H9 (cell line): Measurements from ENCODE around the gene AFAP1L2. TPM values are rescaled to one million over a fixed set of nuclear protein-coding genes. Genes with fewer than 3 reads are reported as not detected.

Source experiments
- DNase-seq: peaks from one replicate; pipeline ENCODE4 v3.0.0-alpha.2; 2017
- H2AFZ ChIP-seq: one replicate; pipeline ENCODE4 v1.6.1; 2013; ENCODE audit warnings: mild to moderate bottlenecking, low read length, control low read depth, moderate library complexity
- H2AK5ac ChIP-seq: 2 replicates; pipeline ENCODE4 v1.6.1; 2013; ENCODE audit warnings: low read length, control low read depth, mixed read lengths; ENCODE audit not compliant: insufficient read length
- H2BK120ac ChIP-seq: one replicate; pipeline ENCODE4 v1.6.1; 2013; ENCODE audit warnings: low read depth, mild to moderate bottlenecking, low read length, control low read depth, inconsistent platforms; ENCODE audit not compliant: poor library complexity, severe bottlenecking
- H2BK12ac ChIP-seq: 2 replicates; pipeline ENCODE4 v1.6.1; 2013; ENCODE audit warnings: low read length, control low read depth, mixed read lengths, low read depth; ENCODE audit not compliant: insufficient read length
- H2BK15ac ChIP-seq: 2 replicates; pipeline ENCODE4 v1.6.1; 2013; ENCODE audit warnings: low read depth, low read length, control low read depth
- H2BK20ac ChIP-seq: one replicate; pipeline ENCODE4 v1.6.1; 2013; ENCODE audit warnings: low read depth, mild to moderate bottlenecking, low read length, control low read depth, inconsistent platforms; ENCODE audit not compliant: poor library complexity, severe bottlenecking
- H2BK5ac ChIP-seq: 2 replicates; pipeline ENCODE4 v1.6.1; 2013; ENCODE audit warnings: low read length, control low read depth, mixed read lengths; ENCODE audit not compliant: insufficient read length
- H3K14ac ChIP-seq: 2 replicates; pipeline ENCODE4 v1.6.1; 2013; ENCODE audit warnings: low read length, control low read depth; ENCODE audit not compliant: insufficient read depth
- H3K18ac ChIP-seq: 2 replicates; pipeline ENCODE4 v1.6.1; 2013; ENCODE audit warnings: low read depth, mild to moderate bottlenecking, mixed read lengths, low read length, control low read depth; ENCODE audit not compliant: insufficient read length
- H3K23ac ChIP-seq: 2 replicates; pipeline ENCODE4 v1.6.1; 2013; ENCODE audit warnings: low read length, control low read depth, mixed read lengths, low read depth; ENCODE audit not compliant: insufficient read length
- H3K23me2 ChIP-seq: 2 replicates; pipeline ENCODE4 v1.6.1; 2013; ENCODE audit warnings: low read depth, mild to moderate bottlenecking, mixed read lengths, low read length, control low read depth; ENCODE audit not compliant: insufficient read length, poor library complexity, severe bottlenecking
- H3K27ac ChIP-seq: 2 replicates; pipeline ENCODE4 v1.5.1; 2013; ENCODE audit warnings: low read length, control low read depth, mixed read lengths, low read depth; ENCODE audit not compliant: insufficient read length
- H3K27me3 ChIP-seq: 2 replicates; pipeline ENCODE4 v1.6.1; 2013; ENCODE audit warnings: low read length, control low read depth, inconsistent platforms; ENCODE audit not compliant: insufficient read depth
- H3K4ac ChIP-seq: 2 replicates; pipeline ENCODE4 v1.6.1; 2013; ENCODE audit warnings: low read depth, mild to moderate bottlenecking, control low read depth, inconsistent platforms, low read length, moderate library complexity
- H3K4me1 ChIP-seq: 2 replicates; pipeline ENCODE4 v1.6.1; 2013; ENCODE audit warnings: low read length, control low read depth, inconsistent platforms; ENCODE audit not compliant: insufficient read depth
- H3K4me2 ChIP-seq: 2 replicates; pipeline ENCODE4 v1.6.1; 2013; ENCODE audit warnings: low read length, control low read depth, mixed read lengths; ENCODE audit not compliant: insufficient read length, insufficient read depth
- H3K56ac ChIP-seq: 2 replicates; pipeline ENCODE4 v1.6.1; 2013; ENCODE audit warnings: low read depth, mild to moderate bottlenecking, mixed read lengths, low read length, control low read depth; ENCODE audit not compliant: insufficient read length
- H3K79me1 ChIP-seq: 2 replicates; pipeline ENCODE4 v1.6.1; 2013; ENCODE audit warnings: low read depth, mild to moderate bottlenecking, moderate library complexity, low read length, control low read depth, inconsistent platforms; ENCODE audit not compliant: insufficient read depth, poor library complexity, severe bottlenecking
- H3K79me2 ChIP-seq: 2 replicates; pipeline ENCODE4 v1.6.1; 2013; ENCODE audit warnings: low read length, control low read depth, inconsistent platforms; ENCODE audit not compliant: insufficient read depth
- H3K9ac ChIP-seq: 2 replicates; pipeline ENCODE4 v1.6.1; 2013; ENCODE audit warnings: low read length, control low read depth, mixed read lengths; ENCODE audit not compliant: insufficient read length; ENCODE audit errors: extremely low read depth
- H3K9me3 ChIP-seq: one replicate; pipeline ENCODE4 v1.6.1; 2013; ENCODE audit warnings: low read depth, low read length, inconsistent platforms; ENCODE audit not compliant: control insufficient read depth
- H3T11ph ChIP-seq: one replicate; pipeline ENCODE4 v1.6.1; 2013; ENCODE audit warnings: mild to moderate bottlenecking, low read length, control low read depth, inconsistent platforms
- H4K20me1 ChIP-seq: one replicate; pipeline ENCODE4 v1.6.1; 2013; ENCODE audit not compliant: control insufficient read depth, insufficient read length, insufficient read depth
- H4K5ac ChIP-seq: 2 replicates; pipeline ENCODE4 v1.6.1; 2013; ENCODE audit warnings: low read depth, mild to moderate bottlenecking, mixed read lengths, low read length, control low read depth; ENCODE audit not compliant: insufficient read length
- H4K8ac ChIP-seq: replicated peaks from 2 replicates; pipeline ENCODE4 v1.6.1; 2013; ENCODE audit warnings: low read length, control low read depth, mixed read lengths, low read depth; ENCODE audit not compliant: insufficient read length
- H4K91ac ChIP-seq: 2 replicates; pipeline ENCODE4 v1.6.1; 2013; ENCODE audit warnings: low read depth, mild to moderate bottlenecking, moderate library complexity, mixed read lengths, low read length, control low read depth; ENCODE audit not compliant: insufficient read length
- H3K27ac Mint-ChIP-seq, 3 experiments: 2 replicates in 2 of 3; 3 replicates in 1 of 3; pipeline ENCODE4 v1.8.0; 2020 to 2021; ENCODE audit warnings: mixed read lengths in 3 of 3, mild to moderate bottlenecking in 1 of 3, moderate library complexity in 1 of 3
- H3K27me3 Mint-ChIP-seq: 2 replicates; pipeline ENCODE4 v1.8.0; 2021; ENCODE audit warnings: low read depth, mild to moderate bottlenecking, moderate library complexity, mixed read lengths
- H3K36me3 Mint-ChIP-seq, 3 experiments: 2 replicates in 2 of 3; 3 replicates in 1 of 3; pipeline ENCODE4 v1.8.0; 2020 to 2021; ENCODE audit warnings: low read depth in 3 of 3, mixed read lengths in 3 of 3; ENCODE audit not compliant: insufficient read depth in 1 of 3
- H3K4me1 Mint-ChIP-seq, 2 experiments: 2 replicates each; pipeline ENCODE4 v1.8.0; 2020; ENCODE audit warnings: mixed read lengths in 2 of 2
- H3K4me3 Mint-ChIP-seq, 2 experiments: 2 replicates in 1 of 2; 3 replicates in 1 of 2; pipeline ENCODE4 v1.8.0; 2020 to 2021; ENCODE audit warnings: mild to moderate bottlenecking in 2 of 2, mixed read lengths in 2 of 2, moderate library complexity in 1 of 2
- H3K9me3 Mint-ChIP-seq, 2 experiments: 2 replicates in 1 of 2; 3 replicates in 1 of 2; pipeline ENCODE4 v1.8.0; 2020; ENCODE audit warnings: mild to moderate bottlenecking in 2 of 2, mixed read lengths in 2 of 2, moderate library complexity in 1 of 2
- CTCF ChIP-seq: fragments of 200-600 bp; sonication (generic); conservative IDR thresholded peaks from 3 replicates; pipeline ENCODE4 v1.8.0; 2021; ENCODE audit warnings: antibody characterized with exemption, mild to moderate bottlenecking
- WGBS: extraction: QIAGEN DNeasy Blood & Tissue Kit; methylation state at CpG from one replicate; pipeline ENCODE4 v1.1.7; 2013; ENCODE audit warnings: missing lambda C conversion rate, low lambda C conversion rate, mixed read lengths; ENCODE audit not compliant: insufficient read length; ENCODE audit errors: extremely low coverage; 5-methylcytosine and 5-hydroxymethylcytosine counted together
- total RNA-seq: library from RNA; stranded (reverse); gene quantifications from 2 replicates; pipeline ENCODE4 v1.2.1, GENCODE V29; 2021

Gene AFAP1L2
- total RNA-seq, 1 experiment from 2014 or later = 0.77 TPM

GRCh38 chr10:114394531-114394930 is 9.8 kb downstream of the AFAP1L2 start:
- H3K27me3 ChIP-seq = no peaks in the 10 kb centered on the region
- H3K79me1 ChIP-seq = no peaks in the 10 kb centered on the region
- Mint-ChIP-seq H3K4me1 (peaks cover 9 to 14% of the 10 kb centered on the region in 2 experiments), H3K4me3 (no peak overlapping the region), H3K9me3 (no peaks in the 10 kb centered on the region), H3K27me3 (peaks cover 50% of the 10 kb centered on the region), H3K27ac (no peak overlapping the region), H3K36me3 (no peaks in the 10 kb centered on the region)
- no peak overlapping the region for H4K8ac ChIP-seq
- H3K4me2 ChIP-seq = no peak overlapping the region
- H4K20me1 ChIP-seq = no peaks in the 10 kb centered on the region
- no peak for DNase-seq
- no peaks in the 10 kb centered on the region for H3K9me3 ChIP-seq
- no peak overlapping the region for H2BK15ac ChIP-seq
- no peak overlapping the region for H2BK20ac ChIP-seq
- no peak overlapping the region for H4K5ac ChIP-seq
- no peaks in the 10 kb centered on the region for H3K79me2 ChIP-seq
- no peak overlapping the region for H2AFZ ChIP-seq
- H3K4me1 ChIP-seq = peaks cover 3% of the 10 kb centered on the region; the same call in 1 of the 2 replicates
- H3K18ac ChIP-seq = no peak overlapping the region
- no peak overlapping the region for H2BK5ac ChIP-seq
- H3K23ac ChIP-seq = no peak overlapping the region
- H3K27ac ChIP-seq = no peak overlapping the region
- H2BK12ac ChIP-seq = no peak overlapping the region
- WGBS = no CpG with 5 or more reads among the region's 6 CpGs
- H2BK120ac ChIP-seq = no peak overlapping the region
- H4K91ac ChIP-seq = no peak overlapping the region
- H3T11ph ChIP-seq = no peak overlapping the region
- no peak overlapping the region for H3K14ac ChIP-seq
- no peaks in the 10 kb centered on the region for H3K23me2 ChIP-seq
- no peak overlapping the region for H3K56ac ChIP-seq
- no peak overlapping the region for H2AK5ac ChIP-seq
- H3K9ac ChIP-seq = no peak overlapping the region
- TF ChIP-seq CTCF = no peak
- no peak overlapping the region for H3K4ac ChIP-seq
